ENCODE measurements around the gene CHCHD6.

The CHCHD6 gene

DNA sequence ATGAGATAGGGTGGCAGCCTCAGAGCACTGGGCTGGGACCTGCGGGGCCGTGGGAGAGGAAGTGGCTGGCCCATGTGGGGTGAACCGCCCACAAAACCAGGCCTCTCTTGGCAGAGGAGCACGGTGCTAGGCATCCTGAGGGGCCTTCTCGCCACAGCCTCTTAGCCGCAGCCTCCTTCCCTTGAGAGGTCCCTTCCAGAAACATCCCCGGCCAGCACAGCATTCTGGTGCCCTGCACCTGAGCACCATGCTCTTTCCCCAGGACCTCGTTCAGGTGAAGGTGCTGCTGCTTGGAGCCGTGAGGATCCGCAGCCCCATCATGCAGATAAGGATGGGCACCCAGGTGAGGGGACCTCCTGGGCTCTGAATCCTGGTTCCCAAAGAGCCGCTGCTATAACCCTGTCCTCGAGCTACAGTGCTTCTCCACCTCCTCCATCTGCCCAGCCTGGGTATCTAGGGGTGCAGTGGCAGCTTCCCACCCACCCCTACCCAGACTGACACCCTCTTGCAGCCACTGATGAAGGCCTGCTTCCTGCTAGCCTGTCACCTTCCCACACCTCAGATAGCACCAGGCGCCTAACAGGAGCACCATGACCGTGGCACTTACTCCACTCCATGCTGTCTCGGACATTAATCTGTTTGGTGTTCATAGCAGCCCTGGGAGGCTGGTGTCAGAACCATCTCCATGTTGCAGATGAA is 37.9 kb upstream of the CHCHD6 start:
- H3K4me3 ChIP-seq (ENCODE audit: control insufficient read depth, low read depth, low read length): no peak overlapping the region
- no peak for DNase-seq (ENCODE audit: low read depth)
- no peak for TF ChIP-seq CTCF (conservative IDR thresholded peaks at IDR 0.05; ENCODE audit: control insufficient read depth, insufficient read depth, low read depth, low read length)

DNA sequence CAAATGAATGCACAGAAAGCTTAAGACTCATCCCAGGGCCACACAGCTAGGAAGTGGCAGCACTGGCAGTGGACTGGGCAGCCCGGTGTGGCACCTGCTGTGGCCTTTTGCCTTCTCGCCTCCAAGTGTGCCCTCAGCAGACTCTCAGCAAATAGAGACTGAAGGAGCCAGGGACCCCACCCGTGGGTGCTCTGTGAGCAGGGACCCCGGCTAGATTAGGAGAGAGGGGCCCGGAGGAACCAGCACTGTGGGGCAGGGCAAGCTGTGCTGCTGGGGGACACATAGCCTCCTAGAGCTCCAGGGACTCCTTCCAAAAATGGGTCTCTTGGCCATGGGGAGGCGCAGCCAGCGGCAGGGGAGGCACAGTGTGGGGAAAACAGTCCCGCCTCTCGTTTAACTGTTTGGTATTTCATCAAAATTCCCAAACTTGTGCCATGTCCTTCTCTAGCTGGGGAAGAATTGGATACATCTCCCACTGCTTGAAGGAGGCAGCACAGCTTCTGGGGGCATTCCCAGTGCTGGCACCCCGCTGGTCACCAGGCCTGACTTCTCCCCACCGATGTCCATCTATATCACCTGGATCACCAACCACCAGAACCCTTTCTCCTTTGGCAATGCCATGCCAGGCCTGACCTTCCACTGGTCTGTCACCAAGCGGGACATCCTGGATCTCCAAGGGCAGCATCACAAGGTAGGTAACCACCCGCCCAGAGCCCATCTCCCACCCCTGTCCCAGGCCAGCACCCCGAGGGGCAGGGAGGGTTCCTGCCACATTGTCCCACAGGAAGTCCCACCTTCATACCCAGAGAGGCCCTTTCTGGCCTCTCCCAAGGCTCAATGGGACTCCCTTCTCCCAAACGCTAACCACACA is 37.1 kb upstream of the CHCHD6 start:
- no peak for DNase-seq (ENCODE audit: low read depth)
- TF ChIP-seq CTCF (conservative IDR thresholded peaks at IDR 0.05; ENCODE audit: control insufficient read depth, insufficient read depth, low read depth, low read length): no peak

GRCh38 chr3:126667631-126668449 is 36.2 kb upstream of the CHCHD6 start:
- DNase-seq (ENCODE audit: low read depth): no peak
- H3K4me3 ChIP-seq (ENCODE audit: control insufficient read depth, low read depth, low read length): no peak overlapping the region
- TF ChIP-seq CTCF (conservative IDR thresholded peaks at IDR 0.05; ENCODE audit: control insufficient read depth, insufficient read depth, low read depth, low read length): no peak

More for the DNA sequence above, 37.1 kb upstream of the CHCHD6 start:
- no peak overlapping the region for H3K4me3 ChIP-seq (ENCODE audit: control insufficient read depth, low read depth, low read length)

- no peak for DNase-seq (ENCODE audit: low read depth)
These were observed 35.3 kb upstream of the CHCHD6 start for GRCh38 chr3:126668450-126669401.

DNA sequence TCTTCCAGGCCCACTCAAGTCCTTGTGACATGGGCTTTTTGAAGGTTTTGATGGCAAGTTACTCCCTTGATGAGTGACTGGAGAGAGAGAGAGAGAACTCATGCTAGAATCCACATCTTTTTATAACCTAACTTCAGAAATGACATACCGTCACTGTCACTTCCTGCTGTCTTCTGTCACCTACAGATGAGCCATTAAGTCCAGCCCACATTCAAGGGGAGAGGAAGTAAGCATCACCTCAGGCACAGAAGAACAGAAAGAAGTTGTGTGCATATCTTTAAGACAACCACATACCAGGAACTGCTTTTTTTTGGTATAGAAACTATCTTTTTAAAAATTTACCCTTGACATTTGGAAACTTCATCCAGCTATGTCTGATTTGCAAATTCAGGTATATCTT is 32.5 kb upstream of the CHCHD6 start:
- H3K4me3 ChIP-seq (ENCODE audit: control insufficient read depth, low read depth, low read length): no peak overlapping the region
- TF ChIP-seq CTCF (conservative IDR thresholded peaks at IDR 0.05; ENCODE audit: control insufficient read depth, insufficient read depth, low read depth, low read length): no peak
- DNase-seq (ENCODE audit: low read depth): no peak

More at GRCh38 chr3:126668450-126669401, 35.3 kb upstream of the CHCHD6 start:
- TF ChIP-seq CTCF (conservative IDR thresholded peaks at IDR 0.05; ENCODE audit: control insufficient read depth, insufficient read depth, low read depth, low read length): no peak
- no peak overlapping the region for H3K4me3 ChIP-seq (ENCODE audit: control insufficient read depth, low read depth, low read length)
